Neural cell (in vitro differentiated cells): Measurements from ENCODE around the gene TNS3. TPM values are rescaled to one million over a fixed set of nuclear protein-coding genes. Genes with fewer than 3 reads are reported as not detected.

Experiments used
- H2AFZ ChIP-seq: fragments of 200-600, 300-800 bp; sonication (generic), shearing (Covaris generic); 2 replicates; pipeline ENCODE4 v1.6.0; 2014; ENCODE audit warnings: low read depth, mild to moderate bottlenecking, antibody characterized with exemption, low read length, moderate library complexity
- H3F3A ChIP-seq: fragments of 200-600 bp; shearing (Covaris generic); 2 replicates; pipeline ENCODE4 v1.6.1; 2016; ENCODE audit warnings: mild to moderate bottlenecking, moderate library complexity, mixed read lengths, antibody characterized with exemption, low read length; ENCODE audit not compliant: insufficient read depth, poor library complexity, severe bottlenecking
- H3K27ac ChIP-seq: fragments of 200-600, 300-800 bp; sonication (generic), shearing (Covaris generic); 2 replicates; pipeline ENCODE4 v1.5.1; 2014; ENCODE audit warnings: mild to moderate bottlenecking, low read length, moderate library complexity
- H3K27me3 ChIP-seq: fragments of 300-800, 200-600 bp; sonication (generic), shearing (Covaris generic); 2 replicates; pipeline ENCODE4 v1.6.0; 2014; ENCODE audit warnings: mild to moderate bottlenecking, low read depth, low read length, moderate library complexity; ENCODE audit not compliant: insufficient read depth
- H3K36me3 ChIP-seq: fragments of 300-800, 200-600 bp; sonication (generic), shearing (Covaris generic); 2 replicates; pipeline ENCODE4 v1.5.1; 2014; ENCODE audit warnings: mild to moderate bottlenecking, antibody characterized with exemption, low read length, moderate library complexity; ENCODE audit not compliant: insufficient read depth
- H3K4me2 ChIP-seq: fragments of 300-800, 200-600 bp; sonication (generic), shearing (Covaris generic); 2 replicates; pipeline ENCODE4 v1.6.0; 2014; ENCODE audit warnings: mild to moderate bottlenecking, low read length
- H3K4me3 ChIP-seq: fragments of 300-800, 200-600 bp; sonication (generic), shearing (Covaris generic); 2 replicates; pipeline ENCODE4 v1.5.1; 2014; ENCODE audit warnings: mild to moderate bottlenecking, low read length, moderate library complexity
- H3K79me2 ChIP-seq: fragments of 200-600 bp; shearing (Covaris generic); replicated peaks from 2 replicates; pipeline ENCODE4 v1.6.0; 2014; ENCODE audit warnings: mild to moderate bottlenecking, low read length, moderate library complexity; ENCODE audit not compliant: insufficient read depth
- H3K9ac ChIP-seq: fragments of 300-800, 200-600 bp; sonication (generic), shearing (Covaris generic); 2 replicates; pipeline ENCODE4 v1.6.1; 2016; ENCODE audit warnings: mild to moderate bottlenecking, low read length, mixed read lengths
- H3K9me2 ChIP-seq: fragments of 200-600 bp; shearing (Covaris generic); 2 replicates; pipeline ENCODE4 v1.6.1; 2016; ENCODE audit warnings: mild to moderate bottlenecking, low read length, mixed read lengths; ENCODE audit not compliant: insufficient read depth
- H3K9me3 ChIP-seq: fragments of 200-600, 300-800 bp; sonication (generic), shearing (Covaris generic); 2 replicates; pipeline ENCODE4 v1.6.1; 2016; ENCODE audit warnings: mild to moderate bottlenecking, mixed run types, low read length, moderate library complexity, mixed read lengths
- H4K20me1 ChIP-seq: fragments of 200-600 bp; shearing (Covaris generic); 2 replicates; pipeline ENCODE4 v1.6.1; 2016; ENCODE audit warnings: mild to moderate bottlenecking, mixed run types; ENCODE audit not compliant: insufficient read depth
- EP300 ChIP-seq: fragments of 450-650 bp; conservative IDR thresholded peaks from 2 replicates; pipeline ENCODE4 v1.6.1; 2014; ENCODE audit warnings: antibody characterized with exemption, mild to moderate bottlenecking, moderate library complexity; ENCODE audit not compliant: poor library complexity, severe bottlenecking
- EZH2 ChIP-seq: fragments of 200-600, 300-800 bp; shearing (Covaris generic), sonication (generic); IDR thresholded peaks from 2 replicates; pipeline ENCODE4 v1.6.1; 2014; ENCODE audit warnings: antibody characterized with exemption, low read length, borderline replicate concordance, mild to moderate bottlenecking; ENCODE audit not compliant: insufficient read depth, poor library complexity, severe bottlenecking
- MXI1 ChIP-seq: fragments of 450-650 bp; conservative IDR thresholded peaks from 2 replicates; pipeline ENCODE4 v1.6.1; 2014; ENCODE audit warnings: antibody characterized with exemption, mild to moderate bottlenecking; ENCODE audit not compliant: poor library complexity, severe bottlenecking
- POLR2AphosphoS5 ChIP-seq: IDR thresholded peaks from 2 replicates; pipeline ENCODE4 v1.6.1; 2012
- RAD21 ChIP-seq: fragments of 450-650 bp; conservative IDR thresholded peaks from 2 replicates; pipeline ENCODE4 v1.6.1; 2014; ENCODE audit warnings: antibody characterized with exemption, mild to moderate bottlenecking, moderate library complexity
- SMC3 ChIP-seq: fragments of 450-650 bp; conservative IDR thresholded peaks from 2 replicates; pipeline ENCODE4 v1.6.1; 2014; ENCODE audit warnings: antibody characterized with exemption, mild to moderate bottlenecking, moderate library complexity; ENCODE audit not compliant: poor library complexity
- TAF1 ChIP-seq: IDR thresholded peaks from 2 replicates; pipeline ENCODE4 v1.6.1; 2012; ENCODE audit warnings: low read depth
- polyA plus RNA-seq: library from polyadenylated mRNA; depleted of rRNA; stranded (reverse); fragments of >200 nt; gene quantifications from 2 replicates; pipeline ENCODE4 v1.2.3, GENCODE V29; 2014
- TF ChIP-seq, protein P1 (sequence below): IDR thresholded peaks from 2 replicates; pipeline ENCODE4 v1.6.1; 2012; ENCODE audit warnings: borderline replicate concordance
- TF ChIP-seq, protein P2 (sequence below): fragments of 450-650 bp; IDR thresholded peaks from 2 replicates; pipeline ENCODE4 v1.5.1; 2014; ENCODE audit warnings: antibody characterized with exemption, mild to moderate bottlenecking, moderate library complexity; ENCODE audit not compliant: poor library complexity, severe bottlenecking

The TNS3 gene
- polyA plus RNA-seq, 1 donor from 2014 or later: 0.58 TPM

DNA sequence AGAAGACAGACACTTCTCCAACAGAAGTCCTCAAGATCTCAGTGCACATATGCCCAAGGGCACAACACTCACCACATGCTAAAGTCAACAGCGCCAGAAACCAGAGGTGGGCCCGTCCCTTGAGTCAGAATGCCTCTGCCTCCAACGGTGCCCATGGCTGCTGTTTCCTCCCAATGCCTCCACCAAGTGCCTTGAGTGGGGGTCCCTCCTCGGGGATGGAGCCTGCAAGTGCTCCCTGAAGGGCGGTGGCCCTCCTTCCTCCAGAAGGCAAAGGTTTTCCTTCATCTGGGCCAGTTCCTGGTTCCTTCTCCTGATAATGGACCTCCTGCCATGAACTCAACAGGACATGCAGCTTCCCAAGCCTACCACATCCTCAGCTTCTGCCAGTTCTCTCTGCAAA lies 58.5 kb downstream of the TNS3 start:
- no peak overlapping the region for H3K4me2 ChIP-seq
- H3K9ac ChIP-seq: no peak overlapping the region
- no peaks in the 10 kb centered on the region for H3K27me3 ChIP-seq
- no peak overlapping the region for H3K4me3 ChIP-seq
- no peak overlapping the region for H3K27ac ChIP-seq
- no peaks in the 10 kb centered on the region for H3K9me3 ChIP-seq
- no peaks in the 10 kb centered on the region for H3K9me2 ChIP-seq
- H4K20me1 ChIP-seq: no peaks in the 10 kb centered on the region
- no peak overlapping the region for H2AFZ ChIP-seq
- TF ChIP-seq, protein P1, sequence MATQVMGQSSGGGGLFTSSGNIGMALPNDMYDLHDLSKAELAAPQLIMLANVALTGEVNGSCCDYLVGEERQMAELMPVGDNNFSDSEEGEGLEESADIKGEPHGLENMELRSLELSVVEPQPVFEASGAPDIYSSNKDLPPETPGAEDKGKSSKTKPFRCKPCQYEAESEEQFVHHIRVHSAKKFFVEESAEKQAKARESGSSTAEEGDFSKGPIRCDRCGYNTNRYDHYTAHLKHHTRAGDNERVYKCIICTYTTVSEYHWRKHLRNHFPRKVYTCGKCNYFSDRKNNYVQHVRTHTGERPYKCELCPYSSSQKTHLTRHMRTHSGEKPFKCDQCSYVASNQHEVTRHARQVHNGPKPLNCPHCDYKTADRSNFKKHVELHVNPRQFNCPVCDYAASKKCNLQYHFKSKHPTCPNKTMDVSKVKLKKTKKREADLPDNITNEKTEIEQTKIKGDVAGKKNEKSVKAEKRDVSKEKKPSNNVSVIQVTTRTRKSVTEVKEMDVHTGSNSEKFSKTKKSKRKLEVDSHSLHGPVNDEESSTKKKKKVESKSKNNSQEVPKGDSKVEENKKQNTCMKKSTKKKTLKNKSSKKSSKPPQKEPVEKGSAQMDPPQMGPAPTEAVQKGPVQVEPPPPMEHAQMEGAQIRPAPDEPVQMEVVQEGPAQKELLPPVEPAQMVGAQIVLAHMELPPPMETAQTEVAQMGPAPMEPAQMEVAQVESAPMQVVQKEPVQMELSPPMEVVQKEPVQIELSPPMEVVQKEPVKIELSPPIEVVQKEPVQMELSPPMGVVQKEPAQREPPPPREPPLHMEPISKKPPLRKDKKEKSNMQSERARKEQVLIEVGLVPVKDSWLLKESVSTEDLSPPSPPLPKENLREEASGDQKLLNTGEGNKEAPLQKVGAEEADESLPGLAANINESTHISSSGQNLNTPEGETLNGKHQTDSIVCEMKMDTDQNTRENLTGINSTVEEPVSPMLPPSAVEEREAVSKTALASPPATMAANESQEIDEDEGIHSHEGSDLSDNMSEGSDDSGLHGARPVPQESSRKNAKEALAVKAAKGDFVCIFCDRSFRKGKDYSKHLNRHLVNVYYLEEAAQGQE: no peak
- TF ChIP-seq MXI1: no peak
- TF ChIP-seq TAF1: no peak
- TF ChIP-seq, protein P2, sequence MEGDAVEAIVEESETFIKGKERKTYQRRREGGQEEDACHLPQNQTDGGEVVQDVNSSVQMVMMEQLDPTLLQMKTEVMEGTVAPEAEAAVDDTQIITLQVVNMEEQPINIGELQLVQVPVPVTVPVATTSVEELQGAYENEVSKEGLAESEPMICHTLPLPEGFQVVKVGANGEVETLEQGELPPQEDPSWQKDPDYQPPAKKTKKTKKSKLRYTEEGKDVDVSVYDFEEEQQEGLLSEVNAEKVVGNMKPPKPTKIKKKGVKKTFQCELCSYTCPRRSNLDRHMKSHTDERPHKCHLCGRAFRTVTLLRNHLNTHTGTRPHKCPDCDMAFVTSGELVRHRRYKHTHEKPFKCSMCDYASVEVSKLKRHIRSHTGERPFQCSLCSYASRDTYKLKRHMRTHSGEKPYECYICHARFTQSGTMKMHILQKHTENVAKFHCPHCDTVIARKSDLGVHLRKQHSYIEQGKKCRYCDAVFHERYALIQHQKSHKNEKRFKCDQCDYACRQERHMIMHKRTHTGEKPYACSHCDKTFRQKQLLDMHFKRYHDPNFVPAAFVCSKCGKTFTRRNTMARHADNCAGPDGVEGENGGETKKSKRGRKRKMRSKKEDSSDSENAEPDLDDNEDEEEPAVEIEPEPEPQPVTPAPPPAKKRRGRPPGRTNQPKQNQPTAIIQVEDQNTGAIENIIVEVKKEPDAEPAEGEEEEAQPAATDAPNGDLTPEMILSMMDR: no peak
- no peak for TF ChIP-seq SMC3
- no peak for TF ChIP-seq EP300
- no peak for TF ChIP-seq EZH2
- no peak for TF ChIP-seq POLR2AphosphoS5
- TF ChIP-seq RAD21: no peak
- H3K79me2 ChIP-seq: no peaks in the 10 kb centered on the region
- no peaks in the 10 kb centered on the region for H3K36me3 ChIP-seq
- H3F3A ChIP-seq: no peaks in the 10 kb centered on the region

DNA sequence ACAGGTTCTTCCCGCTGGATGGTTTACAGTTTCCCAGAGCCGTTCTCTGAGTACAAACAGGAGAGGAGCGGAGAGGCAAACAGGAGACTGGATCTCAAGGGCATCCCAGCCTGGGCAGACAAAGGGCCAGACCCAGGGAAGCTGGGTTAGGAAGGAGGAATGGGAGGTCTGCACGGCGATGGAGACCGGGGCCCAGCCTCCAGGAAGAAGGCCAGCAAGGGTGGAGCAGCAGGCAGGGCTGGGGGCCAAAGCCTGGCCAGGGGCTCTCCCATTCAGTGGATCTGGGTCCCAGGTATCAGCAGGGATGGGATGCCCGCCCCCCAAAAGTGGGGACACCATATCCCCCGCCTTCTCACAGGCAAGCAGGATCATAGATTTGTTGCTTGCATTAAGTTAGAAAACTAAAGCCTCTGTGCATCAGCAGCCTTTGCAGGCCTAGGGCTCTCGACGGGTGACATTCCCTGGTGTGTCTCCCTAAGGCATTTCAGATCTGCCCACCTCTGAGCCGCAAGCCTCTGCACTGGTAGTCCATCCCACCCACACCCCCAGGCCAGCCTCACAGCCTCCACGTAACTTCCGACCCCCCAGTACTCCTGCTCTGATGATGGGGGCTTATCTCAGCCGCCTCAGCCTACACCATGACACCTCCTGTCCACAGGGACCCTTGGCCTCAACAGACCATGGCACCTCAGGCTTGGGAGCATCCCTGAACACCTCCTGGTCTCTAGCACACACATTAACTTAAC lies 59.9 kb downstream of the TNS3 start:
- Histone ChIP-seq H3K79me2 (no peaks in the 10 kb centered on the region), H3K4me3 (no peak overlapping the region), H2AFZ (no peak overlapping the region), H3K9me3 (no peaks in the 10 kb centered on the region), H3K4me2 (no peak overlapping the region), H3F3A (no peaks in the 10 kb centered on the region), H3K27me3 (no peaks in the 10 kb centered on the region), H4K20me1 (no peaks in the 10 kb centered on the region), H3K27ac (no peak overlapping the region), H3K36me3 (no peaks in the 10 kb centered on the region), H3K9ac (no peak overlapping the region), H3K9me2 (no peaks in the 10 kb centered on the region)
- TF ChIP-seq, protein P2: no peak
- TF ChIP-seq SMC3 (no peak), EZH2 (no peak), TAF1 (no peak), MXI1 (no peak)
